DMS53 treated with DMSO at 0.1 percent for 48 hours (cell line): Measurements from ENCODE around the gene MRPL45.
A peak's percentile ranks its signal among the peaks of the same experiment; 100 is the strongest.

ENCODE experiments used
- DNase-seq: peaks from one replicate; lab custom pipeline; 2025; ENCODE audit not compliant: unreplicated experiment; lab: John Stamatoyannopoulos, UW

MRPL45 gene

GRCh38 chr17:38324772-38325171 is 27.8 kb downstream of the MRPL45 start:
- DNase-seq: no peak

GRCh38 chr17:38325221-38325851 is 28.4 kb downstream of the MRPL45 start:
- DNase-seq: no peak

GRCh38 chr17:38326996-38327792 is 30.2 kb downstream of the MRPL45 start:
- DNase-seq: no peak

- DNase-seq: no peak
Measured at GRCh38 chr17:38327936-38328335, 31.0 kb downstream of the MRPL45 start.

- DNase-seq: no peak
Measured at GRCh38 chr17:38328620-38329019, 31.7 kb downstream of the MRPL45 start.

GRCh38 chr17:38329284-38329683 is 32.3 kb downstream of the MRPL45 start:
- DNase-seq: no peak

GRCh38 chr17:38329808-38330730 is 33.1 kb downstream of the MRPL45 start:
- DNase-seq: no peak

GRCh38 chr17:38330941-38331411 is 34.0 kb downstream of the MRPL45 start:
- no peak for DNase-seq

GRCh38 chr17:38332735-38333134 is 35.8 kb downstream of the MRPL45 start:
- DNase-seq: no peak

- DNase-seq: no peak
Measured at GRCh38 chr17:38333635-38334295, 36.8 kb downstream of the MRPL45 start.

- DNase-seq: no peak
Measured at GRCh38 chr17:38334480-38335364, 37.8 kb downstream of the MRPL45 start.

GRCh38 chr17:38336838-38337237 is 39.9 kb downstream of the MRPL45 start:
- no peak for DNase-seq

GRCh38 chr17:38338053-38338452 is 41.1 kb downstream of the MRPL45 start:
- no peak for DNase-seq

GRCh38 chr17:38338535-38338934 is 41.6 kb downstream of the MRPL45 start:
- DNase-seq: no peak

GRCh38 chr17:38339891-38340290 is 42.9 kb downstream of the MRPL45 start:
- DNase-seq: no peak

GRCh38 chr17:38341035-38341721 is 44.2 kb downstream of the MRPL45 start:
- DNase-seq: peak; percentile 49

- DNase-seq: no peak
Measured at GRCh38 chr17:38342886-38343607, 46.1 kb downstream of the MRPL45 start.

- DNase-seq: no peak
Measured at GRCh38 chr17:38343608-38344419, 46.8 kb downstream of the MRPL45 start, which contains the start of gene GPR179. GPR179 (minus strand) TSS chr17:38343956; CDS start chr17:38343789, 167 bp downstream.
